Keratinocyte (primary cell): ENCODE measurements around the gene SENP8.

Experiments used
- CTCF ChIP-seq, 3 experiments: IDR thresholded peaks in 1 of 3; conservative IDR thresholded peaks in 1 of 3; optimal IDR thresholded peaks in 1 of 3; 2 replicates in 2 of 3; 3 replicates in 1 of 3; pipeline versions ENCODE3 to v1.5.1; 2011; ENCODE audit warnings: low read length in 3 of 3, mild to moderate bottlenecking in 3 of 3, moderate library complexity in 2 of 3, control low read depth in 1 of 3, inconsistent platforms in 1 of 3; ENCODE audit not compliant: insufficient read depth in 2 of 3; ENCODE audit errors: extremely low read depth in 1 of 3
- EZH2 ChIP-seq: IDR thresholded peaks from one replicate; pipeline ENCODE4 v1.6.1; 2012; ENCODE audit warnings: inconsistent platforms, mild to moderate bottlenecking, low read length, moderate library complexity

GRCh38 chr15:72182673-72183072, 64.5 kb downstream of the SENP8 start:
- no peak for TF ChIP-seq CTCF (optimal IDR thresholded peaks at IDR 0.05 in 1 of 3, IDR thresholded peaks at IDR 0.05 in 1 of 3, conservative IDR thresholded peaks at IDR 0.05 in 1 of 3; ENCODE audit: extremely low read depth in 1 of 3, insufficient read depth in 2 of 3, low read length in 3 of 3)
- no peak for TF ChIP-seq EZH2
